Measurements from ENCODE around the gene SMCO4.
"Not testable (repeated sequence)": the region's sequence is repeated elsewhere in the genome, so short reads cannot be mapped to it uniquely, and the experiment has no call there.

Gene SMCO4, protein sequence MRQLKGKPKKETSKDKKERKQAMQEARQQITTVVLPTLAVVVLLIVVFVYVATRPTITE

DNA sequence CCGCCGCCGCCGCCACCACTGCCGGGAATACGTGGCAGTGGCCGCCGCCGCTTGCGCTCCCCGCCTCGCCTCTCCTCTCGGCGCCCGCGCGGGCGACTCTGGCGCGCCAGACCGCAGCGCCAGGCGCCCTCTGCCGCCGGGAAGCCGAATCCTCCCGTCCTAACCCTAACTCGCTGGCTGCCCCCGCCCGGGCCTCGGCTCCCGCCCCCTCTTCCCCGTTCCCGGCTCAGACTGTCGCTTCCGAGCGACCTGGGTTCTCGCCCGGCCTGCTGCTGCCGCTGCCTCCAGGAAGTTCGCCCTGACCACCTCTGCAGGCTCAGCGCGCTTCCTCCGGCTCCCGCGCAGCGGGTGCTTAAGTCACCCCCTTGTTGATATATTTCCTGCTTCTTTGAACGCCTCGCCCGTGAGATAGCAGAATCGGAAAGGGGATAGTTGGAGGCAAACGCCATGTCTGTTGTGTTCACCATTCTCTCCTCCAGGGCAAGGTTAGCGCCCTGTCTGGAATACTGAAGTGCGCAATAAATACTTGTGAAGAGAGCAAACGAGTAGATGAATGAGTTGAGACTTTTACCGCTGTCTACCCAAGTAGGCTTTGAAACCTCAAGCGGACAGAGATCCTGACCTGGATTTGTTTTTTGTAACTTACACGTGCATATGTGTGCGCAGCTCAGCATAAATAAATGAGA, at the start of gene SMCO4:
Gene SMCO4, minus strand, starts transcription at position 100 of the 686 bp plus-strand sequence. CDS start 64,202 bp downstream, outside the sequence.
- DNase-seq, result peak; percentile 88

DNA sequence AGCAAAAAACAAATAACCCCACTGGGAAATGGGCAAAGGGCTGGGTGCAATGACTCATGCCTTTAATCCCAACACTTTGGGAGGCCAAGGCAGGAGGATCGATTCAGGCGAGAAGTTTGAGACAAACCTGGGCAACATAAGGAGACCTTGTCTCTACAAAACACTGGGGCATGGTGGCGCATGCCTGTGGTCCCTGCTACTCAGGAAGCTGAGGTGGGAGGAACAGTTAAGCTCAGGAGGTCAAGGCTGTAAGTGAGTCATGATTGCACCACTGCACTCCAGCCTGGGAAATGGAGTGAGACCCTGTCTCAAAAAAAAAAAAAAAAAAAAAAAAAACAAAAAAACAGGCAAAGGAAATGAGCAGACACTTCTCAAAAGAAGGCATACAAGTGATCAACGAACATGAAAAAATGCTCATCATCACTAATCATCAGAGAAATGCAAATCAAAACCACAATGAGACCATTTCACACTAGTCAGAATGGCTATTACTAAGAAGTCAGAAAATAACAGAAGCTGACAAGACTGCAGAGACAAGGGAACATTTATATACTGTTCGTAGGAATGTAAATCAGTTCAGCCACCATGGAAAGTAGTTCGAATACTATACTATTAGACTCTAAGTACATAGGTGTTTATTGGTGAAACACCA, 48.2 kb upstream of the SMCO4 start:
- no peak for DNase-seq

DNA sequence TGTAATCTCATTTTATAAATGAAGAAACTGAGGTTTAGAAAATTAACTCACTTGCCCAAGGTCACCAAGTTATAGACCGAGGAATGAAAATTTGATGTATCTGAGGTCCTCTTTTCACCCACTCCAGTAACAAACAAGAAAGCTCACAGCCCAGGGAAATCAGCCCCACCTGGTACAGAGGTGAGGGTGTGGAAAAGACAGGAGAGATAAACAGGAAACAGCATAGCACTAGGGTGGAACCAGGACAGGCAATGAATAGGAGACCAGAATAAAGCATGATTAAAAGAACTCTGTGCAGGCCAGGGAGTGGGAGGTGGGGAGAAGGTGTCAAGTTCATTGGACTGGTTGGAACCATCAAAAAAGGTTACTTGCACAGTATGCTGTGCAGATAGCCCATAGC, 46.2 kb upstream of the SMCO4 start:
- DNase-seq, result no peak

DNA sequence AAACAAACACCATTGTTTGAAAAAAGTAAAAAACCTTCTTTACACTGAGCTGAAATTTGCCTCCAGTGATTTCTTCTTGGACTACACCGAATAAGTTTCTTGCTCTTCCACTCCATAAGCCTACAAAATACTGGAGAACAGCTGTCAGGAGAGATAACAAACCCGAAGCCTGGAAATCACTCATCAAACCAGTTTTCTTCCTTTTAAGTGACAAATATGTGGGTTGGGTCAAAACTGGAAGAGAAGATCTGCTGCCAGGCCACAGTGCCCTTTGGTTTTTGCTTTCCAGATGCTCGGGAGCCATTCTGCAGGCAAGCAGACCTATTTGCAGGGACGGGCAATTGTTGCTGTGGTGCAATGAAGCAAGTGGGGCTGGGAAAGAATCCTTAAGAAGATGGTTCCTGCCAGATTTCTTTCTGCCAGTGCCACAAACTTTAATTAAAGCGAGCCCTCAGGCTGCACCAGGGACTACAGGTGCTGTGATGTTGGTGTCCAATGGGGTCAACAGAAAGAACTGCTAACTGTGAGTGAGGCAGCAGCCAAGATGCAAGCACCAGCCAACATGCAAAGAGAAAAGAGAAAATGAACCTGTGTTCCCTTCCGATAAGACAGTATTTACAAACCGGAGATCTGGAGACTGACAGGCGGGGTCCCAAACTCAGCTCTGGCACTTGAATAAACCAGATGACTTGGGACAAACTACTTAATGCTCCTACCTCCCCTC, 44.8 kb upstream of the SMCO4 start:
- no peak for DNase-seq

DNA sequence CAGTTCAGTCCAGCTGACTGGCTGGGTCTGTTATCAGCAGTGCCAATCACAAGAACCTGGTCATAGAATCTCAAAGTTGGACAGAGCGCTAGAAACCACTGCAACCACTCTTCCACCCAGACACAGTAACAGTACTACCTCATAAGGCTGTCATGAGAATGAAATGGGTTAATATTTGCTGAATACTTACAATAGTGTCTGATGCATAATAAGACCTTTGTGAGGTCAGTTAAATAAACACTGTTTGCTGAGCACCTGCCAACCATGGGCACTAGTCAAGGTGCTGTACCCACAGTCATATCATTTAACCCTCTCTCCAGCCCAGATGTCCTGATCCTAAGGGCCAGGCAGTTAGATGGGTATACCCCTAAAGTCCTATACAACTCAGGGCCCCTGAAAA, 44.2 kb upstream of the SMCO4 start:
- not testable (repeated sequence) for DNase-seq

DNA sequence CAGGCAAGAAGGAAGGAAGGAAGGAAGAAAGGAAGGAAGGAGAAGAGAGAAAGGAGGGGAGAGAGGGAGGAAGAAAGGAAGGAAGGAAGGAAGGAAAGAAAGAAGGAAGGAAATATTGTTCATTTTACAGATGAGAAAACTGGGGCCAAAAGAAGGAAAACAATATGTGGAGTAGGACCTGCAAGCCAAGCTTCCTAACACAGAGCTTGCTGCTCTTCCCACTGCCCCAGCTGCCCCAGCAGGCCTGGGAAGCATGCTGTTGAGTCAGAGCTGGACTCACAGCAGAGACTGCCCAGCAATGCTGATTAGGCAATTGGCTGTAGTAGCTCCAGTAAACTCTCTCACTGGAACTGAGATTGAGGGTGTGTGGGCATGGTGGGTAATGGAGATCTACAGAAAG, 42.6 kb upstream of the SMCO4 start:
- no peak for DNase-seq

DNA sequence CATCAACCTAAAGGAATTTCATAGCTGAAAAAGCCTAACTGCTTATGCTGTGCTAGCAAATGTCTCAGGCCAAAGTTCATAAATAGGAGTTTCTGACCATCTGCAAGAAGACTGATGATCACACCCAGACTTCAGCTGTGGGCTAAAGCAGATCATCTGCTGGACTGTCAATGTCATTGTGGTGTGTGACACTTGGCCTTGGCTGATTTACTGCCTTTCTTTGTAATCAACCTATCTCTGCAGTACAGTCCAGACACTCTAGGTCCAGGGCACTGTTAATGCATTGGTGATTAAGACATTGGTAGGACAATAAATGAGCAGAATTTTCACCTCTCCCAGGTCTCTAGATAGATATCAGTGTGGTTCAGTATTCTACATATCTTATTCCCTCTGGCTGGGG, 40.3 kb upstream of the SMCO4 start:
- no peak for DNase-seq

DNA sequence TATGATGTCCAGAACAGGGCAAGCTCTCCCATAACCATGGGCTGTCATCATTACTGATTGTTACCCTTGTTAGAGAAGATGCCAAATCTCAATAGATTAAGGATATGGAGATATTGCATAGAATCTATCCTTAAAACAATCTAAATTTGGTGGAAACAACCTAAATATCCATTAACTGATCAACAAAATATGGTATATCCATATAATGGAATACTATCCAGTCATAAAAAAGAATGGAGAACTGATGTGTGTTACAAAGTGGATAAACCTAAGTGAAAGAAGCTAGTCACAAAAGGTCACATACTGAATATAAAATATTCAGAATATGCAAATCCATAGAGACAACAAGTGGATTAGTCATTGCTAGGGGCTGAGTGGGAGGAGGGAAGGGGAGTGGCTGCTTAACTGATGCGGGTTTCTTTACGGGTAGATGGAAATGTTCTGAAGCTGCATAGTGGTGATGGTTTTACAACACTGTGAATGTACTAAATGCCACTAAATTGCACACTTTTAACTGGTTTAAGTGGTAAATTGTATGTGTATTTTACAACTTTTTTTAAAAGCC, 36.1 kb upstream of the SMCO4 start:
- no peak for DNase-seq

DNA sequence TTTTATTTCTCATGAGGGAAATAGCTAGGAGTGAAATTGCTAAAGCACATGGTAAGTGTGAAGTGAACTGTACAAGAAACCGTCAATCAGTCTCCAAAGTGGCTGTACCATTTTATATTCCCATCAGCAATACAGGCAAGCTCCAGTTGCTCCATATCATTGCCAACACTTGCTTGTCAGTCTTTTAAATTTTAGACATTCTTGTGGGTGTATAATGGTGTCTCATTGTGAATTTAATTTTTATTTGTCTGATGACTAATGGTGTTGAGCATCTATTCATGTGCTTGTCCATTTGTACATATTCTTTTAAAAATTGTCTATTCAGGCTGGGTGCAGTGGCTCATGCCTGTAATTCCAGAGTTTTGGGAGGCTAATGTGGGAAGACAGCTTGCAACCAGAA, 34.1 kb upstream of the SMCO4 start:
- no peak for DNase-seq

DNA sequence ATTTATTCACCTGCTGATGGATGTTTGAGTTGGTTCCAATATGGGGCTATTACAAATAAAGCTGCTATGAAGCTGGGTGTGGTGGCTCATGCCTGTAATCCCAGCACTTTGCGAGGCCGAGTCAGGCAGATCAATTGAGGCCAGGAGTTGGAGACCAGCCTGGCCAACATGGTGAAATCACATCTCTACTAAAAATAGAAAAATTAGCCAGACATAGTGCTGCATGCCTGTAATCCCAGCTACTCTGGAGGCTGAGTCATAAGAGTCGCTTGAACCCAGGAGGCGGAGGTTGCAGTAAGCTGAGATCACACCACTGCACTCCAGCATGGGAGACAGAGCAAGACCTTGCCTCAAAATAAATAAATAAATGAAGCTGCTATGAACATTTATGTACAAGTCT, 33.7 kb upstream of the SMCO4 start:
- DNase-seq, result not testable (repeated sequence)

DNA sequence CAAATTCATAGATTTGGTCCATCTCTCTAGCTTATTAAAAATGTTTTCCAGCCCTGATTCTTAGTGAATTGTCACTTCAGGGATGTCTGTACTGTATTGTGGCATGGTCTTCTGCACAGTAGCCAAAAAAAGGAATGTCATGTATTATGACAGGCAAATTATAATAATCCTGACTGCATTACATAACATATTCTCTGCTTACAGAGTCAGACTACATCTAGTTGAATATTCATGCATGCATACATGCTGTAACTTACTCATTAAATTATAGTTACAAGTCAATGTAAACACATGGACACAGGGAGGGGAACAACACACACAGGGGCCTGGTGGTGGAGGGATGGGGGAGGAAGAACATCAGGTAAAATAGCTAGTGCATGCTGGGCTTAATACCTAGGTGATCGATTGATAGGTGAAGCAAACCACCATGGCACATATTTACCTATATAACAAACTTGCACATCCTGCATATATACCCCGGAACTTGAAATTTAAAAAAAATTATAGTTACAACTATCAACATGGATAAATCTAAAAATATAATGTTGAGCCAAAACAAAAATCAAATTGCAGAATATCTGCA, 31.5 kb upstream of the SMCO4 start:
- no peak for DNase-seq

DNA sequence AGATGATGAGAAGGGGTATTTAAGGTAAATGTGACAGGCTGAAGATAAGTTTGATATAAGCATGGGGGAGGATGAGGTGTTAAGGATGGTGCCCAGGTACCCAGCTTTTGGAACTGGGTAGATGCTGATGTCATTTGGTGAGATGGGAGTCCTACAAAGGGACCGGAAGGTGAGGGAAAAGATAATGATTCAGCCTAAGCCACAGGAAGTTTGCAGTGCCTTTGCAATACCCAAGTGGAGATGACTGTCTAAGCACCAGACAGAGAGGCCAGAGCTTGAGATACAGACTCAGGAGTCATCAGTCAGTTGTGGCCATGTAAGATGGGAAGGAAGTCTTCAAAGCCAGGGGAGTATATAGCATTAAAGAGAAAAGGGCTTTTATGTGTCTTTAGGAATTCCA, 30.0 kb upstream of the SMCO4 start:
- DNase-seq, result no peak

DNA sequence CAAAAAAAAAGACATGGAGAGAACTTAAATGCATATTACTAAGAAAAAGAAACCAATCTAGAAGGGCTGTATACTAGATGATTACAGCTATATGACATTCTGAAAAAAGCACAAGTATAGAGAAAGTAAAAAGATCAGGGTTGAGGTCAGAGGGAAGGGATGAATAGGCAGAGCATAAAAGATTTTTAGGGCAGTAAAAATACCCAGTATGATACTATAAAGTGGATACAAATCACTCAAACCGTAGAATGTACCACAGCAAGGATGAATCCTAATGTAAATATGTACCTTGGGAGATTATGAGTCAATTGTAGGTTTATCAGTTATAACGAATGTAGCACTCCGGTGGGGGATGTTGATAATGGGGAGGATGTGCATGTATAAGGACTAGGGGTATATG, 29.4 kb upstream of the SMCO4 start:
- DNase-seq, result no peak

DNA sequence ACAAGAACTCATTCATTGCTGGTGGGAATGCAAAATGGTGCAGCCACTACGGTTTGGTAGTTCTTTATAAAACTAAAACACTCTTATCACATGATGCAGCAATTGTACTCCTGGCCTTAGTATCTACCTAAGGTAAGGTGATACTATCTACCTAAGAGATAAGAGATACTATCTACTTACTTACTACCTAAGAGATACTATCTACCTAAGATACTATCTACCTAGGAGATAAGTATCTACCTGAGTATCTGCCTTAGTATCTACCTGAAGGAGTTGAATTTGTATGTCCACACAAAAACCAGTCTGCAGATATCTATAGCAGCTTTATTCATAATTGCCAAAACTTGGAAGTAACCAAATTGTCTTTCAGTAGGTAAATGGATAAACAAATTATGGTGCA, 29.0 kb upstream of the SMCO4 start:
- no peak for DNase-seq

DNA sequence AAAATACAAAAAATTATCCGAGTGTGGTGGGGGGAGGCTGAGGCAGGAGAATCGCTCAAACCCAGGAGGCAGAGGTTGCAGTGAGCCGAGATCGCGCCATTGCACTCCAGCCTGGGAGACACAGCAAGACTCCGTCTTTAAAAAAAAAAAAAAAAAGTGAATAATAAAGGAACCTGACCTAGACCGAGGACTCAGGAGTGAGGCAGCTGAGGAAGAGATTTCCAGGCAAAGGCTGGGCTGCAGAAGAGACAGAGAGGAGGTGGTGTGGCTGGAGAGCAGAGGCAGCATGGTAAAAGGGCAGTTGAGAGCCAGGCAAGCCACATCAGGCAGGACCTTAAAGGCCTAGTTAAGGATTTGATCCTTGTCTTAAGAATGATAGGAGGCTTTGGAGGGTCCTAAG, 28.4 kb upstream of the SMCO4 start:
- no peak for DNase-seq

DNA sequence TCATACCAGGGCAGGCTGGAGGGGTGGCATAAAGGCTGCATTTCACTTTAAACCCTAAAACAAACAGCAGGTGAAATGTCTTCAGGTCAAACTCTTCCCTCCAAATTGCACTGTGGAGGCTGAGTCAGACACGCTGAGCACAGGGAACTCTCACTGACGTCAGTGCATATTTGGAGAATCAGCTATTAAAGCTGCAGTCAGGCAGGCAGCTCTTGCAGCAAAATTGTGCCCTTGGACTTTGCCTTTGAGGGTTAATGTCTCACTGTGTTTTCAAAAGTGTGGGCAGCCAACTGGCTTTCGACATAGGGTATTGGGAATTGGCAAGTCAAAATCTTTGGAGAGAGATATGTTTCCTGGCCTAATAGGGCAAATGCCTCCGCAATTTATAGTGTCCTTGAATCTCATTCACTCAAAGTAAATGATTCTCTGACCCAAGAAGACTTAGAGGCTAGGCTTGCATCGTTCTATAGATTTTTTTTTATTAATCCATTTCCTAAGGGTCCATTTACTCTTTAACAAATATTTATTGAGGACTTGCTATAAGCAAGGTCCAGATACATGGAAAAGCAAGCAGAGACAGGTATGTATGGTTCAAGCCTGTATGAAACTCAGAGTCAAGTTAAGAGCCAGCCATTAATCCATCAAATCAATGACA, 27.7 kb upstream of the SMCO4 start:
- no peak for DNase-seq

DNA sequence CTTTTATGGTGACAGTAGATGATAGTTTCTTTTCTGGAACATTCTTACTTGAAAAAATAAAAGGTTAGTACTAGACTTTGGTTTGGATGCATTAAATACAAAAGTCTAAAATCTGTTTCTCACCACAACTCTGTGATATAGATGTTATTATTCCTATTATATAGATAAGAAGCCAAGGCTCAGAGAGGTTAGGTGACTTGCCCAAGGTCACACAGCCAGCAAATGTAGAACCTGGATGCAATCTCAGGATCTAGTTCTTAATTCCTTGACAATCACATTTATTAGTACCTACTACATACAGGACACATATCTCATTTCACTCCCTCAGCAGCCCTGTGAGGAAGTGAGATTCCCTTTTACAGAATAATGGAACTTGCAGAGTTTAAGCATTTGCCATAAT, 26.3 kb upstream of the SMCO4 start:
- no peak for DNase-seq

DNA sequence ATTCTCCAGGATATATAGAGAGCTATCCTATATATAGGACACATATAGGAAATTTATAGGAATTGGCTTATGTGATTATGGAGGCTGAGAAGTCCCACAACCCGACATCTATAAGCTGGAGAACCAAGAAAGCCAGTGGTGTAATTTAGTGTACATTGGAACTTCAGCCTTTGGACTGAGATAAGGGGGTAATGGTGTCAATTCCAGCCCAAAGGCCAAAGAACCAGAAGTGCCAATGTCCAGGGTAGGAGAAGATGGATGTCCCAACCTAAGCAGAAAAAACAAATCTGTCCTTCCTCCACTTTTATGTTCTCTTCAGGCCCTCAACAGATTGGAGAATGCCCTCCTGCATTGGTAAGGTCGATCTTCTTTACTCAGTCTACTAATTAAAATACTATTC, 25.5 kb upstream of the SMCO4 start:
- DNase-seq, result no peak

DNA sequence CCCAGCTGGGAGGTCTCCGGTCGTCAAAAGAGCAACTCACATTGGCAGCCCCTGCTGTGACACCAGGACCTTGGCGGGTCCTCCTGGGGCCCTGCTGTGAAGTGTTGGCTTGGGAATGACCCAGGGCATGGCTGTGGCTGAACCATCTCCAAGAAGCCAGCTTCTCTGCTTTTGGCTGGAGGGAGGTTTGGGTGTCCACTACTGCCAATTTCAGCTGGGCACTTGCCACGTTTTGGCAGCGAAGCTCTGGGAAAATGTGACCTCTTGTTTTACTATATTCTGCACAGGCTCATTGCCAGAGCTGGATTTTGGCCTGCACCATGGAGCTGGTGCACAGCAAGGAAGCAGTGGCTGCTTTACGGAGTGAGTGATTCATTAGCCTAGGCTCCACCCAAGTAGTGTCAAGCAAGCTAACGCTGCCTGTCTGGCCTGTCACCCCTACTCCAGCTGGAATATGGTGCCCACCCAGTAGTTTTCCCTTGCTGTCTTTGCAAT, 24.3 kb upstream of the SMCO4 start:
- DNase-seq, result no peak

DNA sequence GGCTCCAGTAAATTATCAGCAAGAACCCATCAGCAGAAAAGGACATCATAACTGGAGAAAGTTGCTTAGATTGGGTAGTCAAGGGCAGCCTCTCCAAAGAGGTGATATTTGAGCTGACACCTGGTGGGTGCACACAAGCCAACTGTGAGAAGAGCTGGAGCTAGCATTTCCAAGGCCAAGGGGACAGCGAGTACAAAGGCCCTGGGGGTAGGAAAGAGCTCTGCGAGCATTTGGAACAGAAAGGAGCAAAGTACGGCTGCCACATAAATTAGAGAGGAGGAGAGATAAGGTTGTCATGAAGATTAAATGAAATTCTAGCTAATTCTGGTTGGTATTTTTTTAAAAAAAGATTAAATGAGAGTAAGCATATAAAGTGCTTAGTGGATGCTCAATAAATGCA, 21.7 kb upstream of the SMCO4 start:
- DNase-seq, result no peak

DNA sequence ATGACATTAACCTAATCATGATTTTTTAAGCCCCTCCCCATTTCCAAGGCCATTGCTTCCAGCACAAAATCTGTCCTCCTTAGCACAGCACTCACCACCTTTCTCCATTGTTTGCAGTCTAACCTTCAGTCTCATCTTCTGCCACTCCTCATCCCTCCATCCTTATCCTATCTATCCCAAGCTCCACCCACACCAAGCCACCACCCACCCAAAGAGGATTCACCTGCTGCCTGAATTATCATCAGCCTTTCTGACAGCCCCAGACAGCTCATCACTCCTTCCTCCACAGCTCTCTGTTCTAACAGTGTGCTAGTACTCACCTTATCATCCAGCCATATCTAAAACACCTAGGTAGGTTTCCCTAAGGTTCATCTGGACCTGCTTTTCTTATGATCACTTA, 20.7 kb upstream of the SMCO4 start:
- DNase-seq, result no peak

DNA sequence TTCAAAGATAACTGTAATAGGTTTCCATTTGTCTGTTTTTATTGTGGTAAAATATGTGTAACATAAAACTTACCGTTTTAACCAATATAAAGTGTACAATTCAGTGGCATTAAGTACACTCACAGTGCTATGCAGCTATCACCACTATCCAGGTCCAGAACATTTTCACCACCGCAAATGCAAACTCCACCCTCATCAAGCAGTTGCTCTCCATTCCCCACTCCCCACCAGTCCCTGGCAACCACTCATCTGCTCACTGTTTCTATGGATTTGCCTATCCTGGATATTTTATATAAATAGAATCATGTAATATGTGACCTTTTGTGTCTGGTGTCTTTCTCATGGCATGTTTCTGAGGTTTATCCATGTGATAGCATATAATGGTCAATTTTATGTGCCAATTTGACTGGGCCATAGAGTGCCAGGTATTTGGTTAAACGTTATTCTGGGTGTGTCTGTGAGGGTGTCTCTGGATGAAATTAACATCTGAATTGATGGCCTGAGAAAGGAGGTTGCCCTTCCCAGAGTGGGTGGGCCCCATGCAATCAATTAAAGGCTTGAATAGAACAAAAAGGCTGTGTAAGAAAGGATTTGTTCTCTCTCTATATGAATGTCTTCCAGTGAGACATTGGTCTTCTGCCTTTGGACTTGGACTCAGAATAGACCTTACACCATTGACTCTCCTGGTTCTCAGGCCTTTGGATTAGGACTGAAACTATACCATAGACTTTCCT, 17.2 kb upstream of the SMCO4 start:
- DNase-seq, result no peak

All from COR-L47 (cell line).